Measurements from ENCODE around the gene TFAP2E.

GRCh38 chr1:35556484-35557117, 16.5 kb upstream of the TFAP2E start:
- TF ChIP-seq SMC3 (conservative IDR thresholded peaks at IDR 0.05; ENCODE audit: poor library complexity) (no peak), CTCF (IDR thresholded peaks at IDR 0.05; ENCODE audit: poor library complexity, severe bottlenecking) (no peak)
